ENCODE measurements around the gene CCDC170.

GRCh38 chr6:151514000-151514730 is 20.3 kb downstream of the CCDC170 start:
- TF ChIP-seq CTCF (IDR thresholded peaks at IDR 0.05), result no peak
- TF ChIP-seq POLR2A (IDR thresholded peaks at IDR 0.05), result no peak

Data from lower leg skin (tissue), 3 donors.